Measurements from ENCODE around the gene MLPH. TPM values are rescaled to one million over a fixed set of nuclear protein-coding genes. Genes with fewer than 3 reads are reported as not detected.

Gene MLPH
- polyA plus RNA-seq, 1 of the 3 experiments (the other 2 are of a cell fraction): 93.6 TPM

GRCh38 chr2:237500681-237501424 lies 13.8 kb downstream of the MLPH start (continued):
- TF ChIP-seq RFX5 (IDR thresholded peaks at IDR 0.05; ENCODE audit: low read length) (no peak), ZBTB33 (IDR thresholded peaks at IDR 0.05; ENCODE audit: borderline replicate concordance, low read depth) (peak; percentile 88; the same call in 1 of the 2 replicates), RAD21 (IDR thresholded peaks at IDR 0.05; ENCODE audit: low read length) (no peak), GATA2 (CRISPR knock-in tag; IDR thresholded peaks at IDR 0.05) (no peak), FOXM1 (IDR thresholded peaks at IDR 0.05; ENCODE audit: low read depth) (peak; percentile 95; the same call in 1 of the 2 replicates), TEAD4 (IDR thresholded peaks at IDR 0.05; ENCODE audit: borderline replicate concordance, insufficient read depth) (peak; percentile 98), MEF2A (IDR thresholded peaks at IDR 0.05; ENCODE audit: borderline replicate concordance, low read depth) (peak; percentile 52; the same call in 1 of the 2 replicates), POLR2AphosphoS5 (IDR thresholded peaks at IDR 0.05; ENCODE audit: low read depth, low read length) (peak; percentile 62; the same call in 1 of the 2 replicates)
- TF ChIP-seq, protein P1, sequence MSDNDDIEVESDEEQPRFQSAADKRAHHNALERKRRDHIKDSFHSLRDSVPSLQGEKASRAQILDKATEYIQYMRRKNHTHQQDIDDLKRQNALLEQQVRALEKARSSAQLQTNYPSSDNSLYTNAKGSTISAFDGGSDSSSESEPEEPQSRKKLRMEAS (IDR thresholded peaks at IDR 0.05; ENCODE audit: low read depth): peak; percentile 79; the same call in 1 of the 2 replicates
- TF ChIP-seq, protein P2, sequence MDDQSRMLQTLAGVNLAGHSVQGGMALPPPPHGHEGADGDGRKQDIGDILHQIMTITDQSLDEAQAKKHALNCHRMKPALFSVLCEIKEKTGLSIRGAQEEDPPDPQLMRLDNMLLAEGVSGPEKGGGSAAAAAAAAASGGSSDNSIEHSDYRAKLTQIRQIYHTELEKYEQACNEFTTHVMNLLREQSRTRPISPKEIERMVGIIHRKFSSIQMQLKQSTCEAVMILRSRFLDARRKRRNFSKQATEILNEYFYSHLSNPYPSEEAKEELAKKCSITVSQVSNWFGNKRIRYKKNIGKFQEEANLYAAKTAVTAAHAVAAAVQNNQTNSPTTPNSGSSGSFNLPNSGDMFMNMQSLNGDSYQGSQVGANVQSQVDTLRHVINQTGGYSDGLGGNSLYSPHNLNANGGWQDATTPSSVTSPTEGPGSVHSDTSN (IDR thresholded peaks at IDR 0.05): peak; percentile 84

DNA sequence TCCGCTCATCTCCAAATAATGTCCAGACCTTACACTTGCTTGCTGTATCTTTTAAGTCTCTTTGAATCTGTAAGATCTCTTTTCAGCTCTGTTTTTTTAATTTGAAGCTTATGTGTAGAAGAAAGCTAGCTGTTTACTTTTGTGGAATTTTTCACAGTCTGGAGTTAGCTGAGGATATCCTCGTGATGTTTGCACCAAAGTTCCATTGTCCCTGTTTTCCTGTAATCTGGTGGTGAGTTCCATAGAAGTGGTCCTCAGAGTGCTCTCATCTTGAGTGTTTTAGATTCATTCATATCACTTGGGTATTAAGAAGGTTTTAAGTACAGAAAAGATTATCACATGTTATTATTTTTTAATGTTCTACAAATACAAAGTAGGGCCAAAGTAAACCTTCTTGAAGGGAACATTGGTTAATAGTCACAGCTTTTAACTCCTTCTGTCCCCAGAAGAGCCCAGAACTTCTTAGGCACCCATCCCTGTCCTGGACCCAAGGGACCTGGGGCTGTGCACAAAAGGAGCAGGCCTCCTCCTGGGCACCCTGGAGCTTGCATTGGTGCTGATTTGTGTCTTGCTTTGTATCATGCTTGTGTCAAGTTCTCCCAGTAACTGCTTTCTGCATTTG lies 15.0 kb downstream of the MLPH start:
- Histone ChIP-seq H3F3A (replicated peaks; ENCODE audit: insufficient read depth) (peaks cover 42% of the 10 kb centered on the region), H2AFZ (ENCODE audit: low read depth) (no peak overlapping the region), H4K20me1 (ENCODE audit: insufficient read depth) (no peaks in the 10 kb centered on the region), H3K9me2 (no peaks in the 10 kb centered on the region), H3K27ac (ENCODE audit: low read depth in 2 of 2, low read length in 1 of 2) (peak overlapping the region; percentile 51 to 100; a peak in 3 of 4 replicates), H3K4me1 (ENCODE audit: control insufficient read depth in 1 of 2, insufficient read depth in 2 of 2, low read depth in 1 of 2, low read length in 1 of 2) (peaks cover 9 to 29% of the 10 kb centered on the region in 2 experiments; a peak in 3 of 4 replicates), H3K79me2 (ENCODE audit: insufficient read depth) (peaks cover 82% of the 10 kb centered on the region), H3K36me3 (replicated peaks in 1 of 2; ENCODE audit: control insufficient read depth in 1 of 2, insufficient read depth in 2 of 2, low read length in 1 of 2) (peaks cover 0 to 64% of the 10 kb centered on the region in 2 experiments), H3K27me3 (ENCODE audit: insufficient read depth) (no peaks in the 10 kb centered on the region), H3K4me2 (peak overlapping the region; percentile 38), H3K9me3 (no peaks in the 10 kb centered on the region), H3K9ac (peak overlapping the region; percentile 78), H3K4me3 (ENCODE audit: low read depth in 2 of 2, low read length in 1 of 2) (no peak overlapping the region)
- 61% methylated on average over 2 of the region's 2 CpGs for WGBS (ENCODE audit: low lambda C conversion rate)
- TF ChIP-seq ZBTB33 (IDR thresholded peaks at IDR 0.05; ENCODE audit: borderline replicate concordance, low read depth) (no peak), SMC3 (IDR thresholded peaks at IDR 0.05; ENCODE audit: low read depth, low read length) (no peak), TAF1 (IDR thresholded peaks at IDR 0.05; ENCODE audit: borderline replicate concordance, low read depth, low read length) (no peak), IRF3 (IDR thresholded peaks at IDR 0.05; ENCODE audit: low read depth, low read length) (no peak), RFX5 (IDR thresholded peaks at IDR 0.05; ENCODE audit: low read length) (no peak)
- no peak for DNase-seq
- ChIA-PET CTCF (interaction anchor here (0.9 to 6.4 kb wide), 3 partner anchors 10 to 74 kb away, joined by 3 to 48 read pairs (median 15); no protein-coding TSS in a partner anchor), POLR2A (no interaction called here)
